Transverse colon (tissue), 4 donors: ENCODE data around the gene ATE1.

ENCODE experiments used
- POLR2AphosphoS5 ChIP-seq, 3 donors: sonication (generic); formaldehyde crosslinking; IDR thresholded peaks; one replicate each; pipeline ENCODE4 v1.6.1; 2016; ENCODE audit warnings: antibody characterized with exemption in 3 of 3
- TF ChIP-seq, protein P1 (sequence below), 5 experiments: fragments of 200-600 bp in 3 of 5; fragments of 450-650 bp in 2 of 5; sonication (generic) in 3 of 5; IDR thresholded peaks; 1 replicate in 2 of 5; 2 replicates in 3 of 5; pipeline ENCODE4 v1.5.1; 2016 to 2017; ENCODE audit warnings: antibody characterized with exemption in 5 of 5, inconsistent platforms in 3 of 5, mild to moderate bottlenecking in 2 of 5, moderate library complexity in 1 of 5

- TF ChIP-seq POLR2AphosphoS5 (IDR thresholded peaks at IDR 0.05): no peak
- TF ChIP-seq, protein P1, sequence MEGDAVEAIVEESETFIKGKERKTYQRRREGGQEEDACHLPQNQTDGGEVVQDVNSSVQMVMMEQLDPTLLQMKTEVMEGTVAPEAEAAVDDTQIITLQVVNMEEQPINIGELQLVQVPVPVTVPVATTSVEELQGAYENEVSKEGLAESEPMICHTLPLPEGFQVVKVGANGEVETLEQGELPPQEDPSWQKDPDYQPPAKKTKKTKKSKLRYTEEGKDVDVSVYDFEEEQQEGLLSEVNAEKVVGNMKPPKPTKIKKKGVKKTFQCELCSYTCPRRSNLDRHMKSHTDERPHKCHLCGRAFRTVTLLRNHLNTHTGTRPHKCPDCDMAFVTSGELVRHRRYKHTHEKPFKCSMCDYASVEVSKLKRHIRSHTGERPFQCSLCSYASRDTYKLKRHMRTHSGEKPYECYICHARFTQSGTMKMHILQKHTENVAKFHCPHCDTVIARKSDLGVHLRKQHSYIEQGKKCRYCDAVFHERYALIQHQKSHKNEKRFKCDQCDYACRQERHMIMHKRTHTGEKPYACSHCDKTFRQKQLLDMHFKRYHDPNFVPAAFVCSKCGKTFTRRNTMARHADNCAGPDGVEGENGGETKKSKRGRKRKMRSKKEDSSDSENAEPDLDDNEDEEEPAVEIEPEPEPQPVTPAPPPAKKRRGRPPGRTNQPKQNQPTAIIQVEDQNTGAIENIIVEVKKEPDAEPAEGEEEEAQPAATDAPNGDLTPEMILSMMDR (IDR thresholded peaks at IDR 0.05): no peak
Measured at GRCh38 chr10:121886181-121886580, 41.6 kb downstream of the ATE1 start.
